ENCODE measurements around the gene LIMS2.

LIMS2 gene

GRCh38 chr2:127683757-127684156, 8.4 kb upstream of the LIMS2 start:
- no peak for TF ChIP-seq CTCF (IDR thresholded peaks at IDR 0.05)

- no peak for TF ChIP-seq CTCF (IDR thresholded peaks at IDR 0.05)
Measured at GRCh38 chr2:127683056-127683455, 7.7 kb upstream of the LIMS2 start.

- TF ChIP-seq CTCF (IDR thresholded peaks at IDR 0.05), result no peak
Measured at GRCh38 chr2:127681976-127682857, 6.9 kb upstream of the LIMS2 start.

- no peak for TF ChIP-seq CTCF (IDR thresholded peaks at IDR 0.05)
Measured at GRCh38 chr2:127681288-127681804, 6.0 kb upstream of the LIMS2 start.

- no peak for TF ChIP-seq CTCF (IDR thresholded peaks at IDR 0.05)
Measured at GRCh38 chr2:127680706-127681287, 5.5 kb upstream of the LIMS2 start.

GRCh38 chr2:127679680-127680361, 4.5 kb upstream of the LIMS2 start:
- TF ChIP-seq CTCF (IDR thresholded peaks at IDR 0.05), result no peak

- no peak for TF ChIP-seq CTCF (IDR thresholded peaks at IDR 0.05)
Measured at GRCh38 chr2:127678991-127679390, 3.7 kb upstream of the LIMS2 start.
